Activated CD8-positive, alpha-beta memory T cell treated with anti-CD3 and anti-CD28 coated beads for 4 hours (primary cell): ENCODE data around the gene SLC2A4.

ENCODE experiments used
- DNase-seq, 2 donors: peaks; one replicate each; pipeline ENCODE4 v3.0.0-alpha.2; 2020; ENCODE audit warnings: low read depth in 2 of 2

The SLC2A4 gene

DNA sequence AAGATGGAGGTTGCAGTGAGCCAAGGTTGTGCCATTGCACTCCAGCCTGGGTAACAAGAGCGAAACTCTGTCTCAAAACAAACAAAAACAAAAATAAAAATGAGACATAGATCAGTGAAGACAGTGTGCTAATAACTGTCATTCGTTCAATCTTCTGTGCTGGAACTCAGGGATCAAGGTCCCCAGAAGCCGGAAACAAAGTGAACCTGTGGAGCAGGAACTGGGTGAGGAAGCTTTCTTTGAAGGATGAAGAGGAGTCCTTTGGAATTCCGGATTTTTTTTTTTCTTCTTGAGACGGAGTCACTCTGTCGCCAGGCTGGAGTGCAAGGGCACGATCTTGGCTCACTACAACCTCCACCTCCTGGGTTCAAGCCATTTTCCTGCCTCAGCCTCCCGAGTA is 2.1 kb upstream of the SLC2A4 start:
- DNase-seq, result no peak

DNA sequence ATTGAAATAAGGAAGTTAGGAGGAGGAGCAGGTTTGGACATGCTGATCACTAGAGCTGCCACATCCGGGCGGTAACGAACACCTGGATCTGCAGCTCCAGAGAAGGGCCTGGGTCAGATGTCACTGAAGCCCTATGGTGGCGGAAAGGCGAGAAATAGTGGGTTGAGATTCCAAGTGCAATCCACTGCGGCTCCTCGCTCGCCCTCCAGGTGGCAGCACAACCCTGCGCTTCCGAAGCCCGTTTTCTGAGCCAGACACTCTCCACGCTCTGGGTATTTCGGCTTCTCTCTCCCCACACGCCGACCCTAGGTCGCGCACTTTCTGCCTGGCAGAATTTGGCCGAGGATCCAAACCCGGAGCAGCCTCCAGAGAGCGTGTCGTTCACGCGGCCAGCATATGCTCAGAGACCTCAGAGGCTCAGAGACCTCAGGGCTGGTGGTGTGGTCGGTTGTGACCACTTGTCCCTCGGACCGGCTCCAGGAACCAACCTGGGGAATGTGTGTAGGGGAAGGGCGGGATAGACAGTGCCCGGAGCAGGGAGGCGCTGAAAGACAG is 922 bp upstream of the SLC2A4 start:
- peak; percentile 70 to 74 for DNase-seq

DNA sequence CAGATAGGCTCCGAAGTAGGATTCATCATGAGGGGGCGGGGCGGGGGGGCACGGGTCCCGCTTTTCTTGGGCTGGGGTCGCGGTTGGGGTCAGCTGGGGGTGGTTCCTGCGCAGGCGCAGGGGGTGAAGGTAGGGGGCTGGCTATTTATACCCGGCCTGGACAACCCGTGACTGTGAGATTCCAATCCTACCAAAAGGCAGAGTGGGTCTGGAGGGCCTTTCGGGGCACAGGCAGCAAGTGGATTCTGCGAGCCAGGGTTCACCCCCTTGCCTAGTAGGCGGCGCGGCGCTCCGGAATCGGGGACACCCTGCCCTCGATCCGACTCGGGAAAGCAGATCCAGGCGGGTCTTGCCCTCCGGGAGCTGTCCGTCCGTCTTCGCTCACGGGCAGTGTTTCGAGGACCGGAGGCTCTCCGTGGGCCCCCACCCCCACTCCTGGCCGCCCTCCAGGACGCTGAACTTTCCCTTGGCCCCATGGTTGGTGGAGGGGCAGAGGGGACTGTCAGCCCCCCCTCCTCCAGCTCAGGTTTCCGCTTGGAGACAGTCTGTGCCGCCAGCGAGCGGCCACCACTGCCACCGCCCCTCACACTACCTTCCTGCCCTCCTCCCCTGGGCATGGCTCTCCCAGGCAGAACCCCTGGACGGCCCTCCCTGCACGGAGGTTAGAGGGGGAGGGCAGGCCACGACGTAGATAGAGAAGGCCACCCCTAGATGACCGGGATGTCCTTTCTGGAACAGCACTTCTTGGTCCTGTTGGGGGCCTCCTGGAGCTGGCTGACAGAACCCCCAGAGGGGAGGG is 634 bp downstream of the SLC2A4 start:
- no peak for DNase-seq

DNA sequence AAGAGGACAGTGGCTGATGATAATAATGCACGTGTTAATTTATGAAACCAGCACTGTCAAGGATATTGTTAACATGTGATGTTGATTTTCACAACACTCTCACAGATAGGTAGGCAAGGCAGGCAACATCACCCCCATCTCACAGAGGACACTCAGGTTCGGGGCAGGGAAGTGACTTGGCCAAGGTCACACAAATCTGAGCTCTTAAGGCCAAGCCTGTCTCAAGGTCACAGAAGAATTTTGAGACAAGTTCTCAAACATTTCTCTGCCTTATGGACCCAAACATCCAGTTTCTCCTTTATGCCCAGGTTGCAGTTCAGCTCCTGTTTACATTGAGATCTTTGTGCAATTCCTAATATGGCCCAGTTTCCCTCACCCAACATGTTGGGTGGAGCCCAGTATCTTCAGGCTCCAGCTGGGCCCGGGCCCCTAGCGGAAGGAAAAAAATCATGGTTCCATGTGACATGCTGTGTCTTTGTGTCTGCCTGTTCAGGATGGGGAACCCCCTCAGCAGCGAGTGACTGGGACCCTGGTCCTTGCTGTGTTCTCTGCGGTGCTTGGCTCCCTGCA is 1.3 kb downstream of the SLC2A4 start:
- no peak for DNase-seq

DNA sequence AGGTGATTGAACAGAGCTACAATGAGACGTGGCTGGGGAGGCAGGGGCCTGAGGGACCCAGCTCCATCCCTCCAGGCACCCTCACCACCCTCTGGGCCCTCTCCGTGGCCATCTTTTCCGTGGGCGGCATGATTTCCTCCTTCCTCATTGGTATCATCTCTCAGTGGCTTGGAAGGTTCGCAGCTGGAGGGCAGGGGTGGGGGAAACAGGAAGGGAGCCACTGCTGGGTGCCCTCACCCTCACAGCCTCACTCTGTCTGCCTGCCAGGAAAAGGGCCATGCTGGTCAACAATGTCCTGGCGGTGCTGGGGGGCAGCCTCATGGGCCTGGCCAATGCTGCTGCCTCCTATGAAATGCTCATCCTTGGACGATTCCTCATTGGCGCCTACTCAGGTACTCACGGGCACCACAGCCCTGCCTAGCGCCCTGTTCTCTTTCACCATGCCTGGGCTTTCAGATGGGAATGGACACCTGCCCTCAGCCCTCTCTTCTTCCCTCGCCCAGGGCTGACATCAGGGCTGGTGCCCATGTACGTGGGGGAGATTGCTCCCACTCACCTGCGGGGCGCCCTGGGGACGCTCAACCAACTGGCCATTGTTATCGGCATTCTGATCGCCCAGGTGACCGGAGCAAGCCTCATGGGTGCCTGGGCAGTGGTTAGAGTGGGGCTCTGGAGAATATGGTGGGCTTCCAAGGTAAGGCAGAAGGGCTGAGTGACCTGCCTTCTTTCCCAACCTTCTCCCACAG is 2.1 kb downstream of the SLC2A4 start:
- no peak for DNase-seq

DNA sequence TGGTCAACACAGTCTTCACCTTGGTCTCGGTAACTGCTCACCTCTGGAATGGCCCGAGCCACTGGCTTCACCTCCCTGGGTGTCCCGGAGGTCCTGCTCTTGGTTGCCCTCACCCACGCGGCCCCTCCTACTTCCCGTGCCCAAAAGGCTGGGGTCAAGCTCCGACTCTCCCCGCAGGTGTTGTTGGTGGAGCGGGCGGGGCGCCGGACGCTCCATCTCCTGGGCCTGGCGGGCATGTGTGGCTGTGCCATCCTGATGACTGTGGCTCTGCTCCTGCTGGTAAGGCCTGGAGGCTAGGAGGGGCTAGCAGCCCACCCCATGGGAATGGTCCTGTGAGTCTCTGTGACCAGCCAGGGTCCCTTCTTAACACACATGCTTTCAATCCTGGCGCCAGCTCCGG is 3.4 kb downstream of the SLC2A4 start:
- no peak for DNase-seq

DNA sequence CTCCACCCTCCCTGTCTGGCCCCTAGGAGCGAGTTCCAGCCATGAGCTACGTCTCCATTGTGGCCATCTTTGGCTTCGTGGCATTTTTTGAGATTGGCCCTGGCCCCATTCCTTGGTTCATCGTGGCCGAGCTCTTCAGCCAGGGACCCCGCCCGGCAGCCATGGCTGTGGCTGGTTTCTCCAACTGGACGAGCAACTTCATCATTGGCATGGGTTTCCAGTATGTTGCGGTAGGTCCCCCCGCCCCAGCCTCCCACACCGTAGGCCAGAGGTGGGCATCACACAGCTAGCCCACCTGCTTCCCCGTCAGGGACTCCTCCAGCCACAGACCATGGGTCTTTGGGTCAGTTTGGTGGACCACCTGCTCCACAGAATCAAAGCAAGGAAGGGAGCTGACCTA is 4.2 kb downstream of the SLC2A4 start:
- DNase-seq, result no peak

DNA sequence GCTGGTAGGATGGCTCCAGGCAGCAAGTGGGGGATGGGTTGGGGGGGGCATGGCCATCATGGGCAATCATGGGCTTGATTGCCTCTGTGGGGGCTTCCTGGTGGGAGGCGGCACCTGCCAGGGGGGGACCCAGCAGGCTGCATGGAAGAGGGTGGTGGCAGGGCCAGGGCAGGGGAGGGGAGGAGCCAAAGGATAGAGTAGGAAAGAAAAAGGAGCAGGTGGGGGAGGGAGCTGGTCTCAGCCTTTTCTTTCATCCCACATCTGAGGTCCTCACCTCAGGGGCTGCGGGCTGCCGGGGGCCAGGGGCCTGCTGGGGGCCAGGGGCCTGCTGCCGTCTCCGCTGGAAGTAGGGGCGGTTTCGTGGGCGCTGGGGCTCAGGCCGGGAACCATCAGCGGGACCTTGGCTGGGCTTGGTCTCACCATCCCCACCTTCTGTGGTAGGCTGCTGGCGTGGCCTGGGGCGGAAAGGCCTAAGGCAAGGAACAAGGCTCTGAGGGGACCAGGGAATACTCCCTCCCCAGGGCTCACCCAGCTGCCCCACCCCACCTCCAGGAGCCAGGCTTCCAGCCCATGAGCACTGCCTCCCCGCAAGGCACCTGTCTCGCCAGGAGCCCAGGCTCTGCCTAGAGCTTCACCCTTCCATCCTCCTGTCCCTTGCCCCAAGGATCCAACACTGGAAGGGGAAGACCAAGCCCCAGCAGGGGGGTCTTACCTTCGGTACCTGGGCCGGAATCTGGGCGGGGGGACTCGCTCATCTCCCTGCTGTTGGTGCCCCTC is 7.9 kb downstream of the SLC2A4 start:
- DNase-seq, result no peak

DNA sequence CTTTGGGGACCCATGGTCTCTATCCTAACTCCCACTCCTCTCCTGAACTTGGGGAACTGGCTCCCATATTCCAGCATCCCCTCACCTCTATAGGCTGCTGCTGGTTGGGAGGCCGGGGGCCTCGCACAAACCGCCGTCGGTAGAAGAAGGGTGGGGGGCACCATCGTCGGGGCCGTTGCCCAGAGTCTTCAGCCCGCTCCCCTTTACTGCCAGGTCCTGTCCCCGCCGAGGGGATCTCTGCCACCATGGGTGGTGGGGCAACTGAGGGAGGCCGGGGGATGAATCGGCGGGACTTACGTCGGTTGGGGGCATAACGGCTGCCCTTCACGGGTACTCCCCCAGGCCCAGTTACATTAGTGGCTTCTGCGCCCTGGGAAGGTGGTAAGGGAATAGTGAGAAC is 8.6 kb downstream of the SLC2A4 start:
- DNase-seq, result no peak

DNA sequence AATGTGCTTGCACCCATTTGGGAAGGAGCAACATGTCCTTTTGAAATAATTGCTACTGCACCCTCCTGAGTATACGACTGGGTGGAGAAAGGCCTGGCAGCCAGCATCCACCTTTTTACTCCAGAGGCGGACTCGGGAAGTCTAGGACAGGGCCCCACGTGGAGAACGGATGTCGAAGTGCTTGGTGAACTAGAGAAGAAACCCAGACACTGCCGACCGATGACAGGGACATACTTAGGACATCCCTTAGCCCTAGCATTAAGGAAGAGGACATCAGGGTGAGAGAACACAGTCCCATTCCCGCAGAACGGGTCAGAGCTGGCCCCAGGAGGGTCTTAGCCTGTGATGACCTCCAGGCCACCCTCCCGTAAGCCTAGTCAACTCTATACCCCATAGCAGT is 9.2 kb downstream of the SLC2A4 start:
- no peak for DNase-seq

DNA sequence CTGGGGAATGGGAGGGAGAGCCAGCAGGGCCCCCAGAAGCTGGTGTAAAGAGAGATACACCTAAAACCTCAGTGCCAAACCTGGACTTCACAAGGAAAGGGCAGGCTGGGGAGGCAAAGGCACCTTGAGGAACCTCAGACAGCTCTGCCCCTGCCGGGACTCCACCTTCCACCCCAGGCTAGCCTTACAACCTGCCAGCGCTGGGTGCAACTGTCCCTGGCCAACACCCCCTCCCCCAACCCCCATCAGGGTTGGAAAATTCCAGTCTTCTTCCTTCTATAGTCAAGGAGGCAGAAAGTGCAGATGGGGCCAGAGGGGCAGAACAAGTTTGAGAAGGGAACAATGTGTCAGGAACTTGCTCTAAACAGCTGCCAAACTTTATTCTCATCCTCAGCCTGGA is 10.7 kb downstream of the SLC2A4 start:
- no peak for DNase-seq

DNA sequence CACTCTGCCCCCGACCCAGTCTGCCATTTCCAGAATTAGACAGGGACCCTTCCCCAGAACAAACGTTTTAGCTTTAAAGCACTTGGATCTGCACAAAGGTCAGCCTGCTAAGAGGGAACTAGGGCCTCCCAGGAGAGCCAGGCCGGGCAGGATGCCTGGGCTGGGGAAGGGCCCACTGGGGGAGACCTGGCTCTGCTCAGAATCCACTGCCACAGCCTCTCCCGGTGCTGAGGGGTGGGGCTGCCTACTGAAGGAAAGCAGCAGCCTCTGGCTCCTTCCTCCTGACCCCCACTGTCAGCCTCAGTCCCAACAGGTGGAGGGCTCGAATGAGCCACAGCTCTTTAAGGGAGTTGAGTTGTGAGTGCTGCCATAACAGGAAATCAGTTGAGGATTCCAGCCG is 11.2 kb downstream of the SLC2A4 start:
- DNase-seq, result no peak

DNA sequence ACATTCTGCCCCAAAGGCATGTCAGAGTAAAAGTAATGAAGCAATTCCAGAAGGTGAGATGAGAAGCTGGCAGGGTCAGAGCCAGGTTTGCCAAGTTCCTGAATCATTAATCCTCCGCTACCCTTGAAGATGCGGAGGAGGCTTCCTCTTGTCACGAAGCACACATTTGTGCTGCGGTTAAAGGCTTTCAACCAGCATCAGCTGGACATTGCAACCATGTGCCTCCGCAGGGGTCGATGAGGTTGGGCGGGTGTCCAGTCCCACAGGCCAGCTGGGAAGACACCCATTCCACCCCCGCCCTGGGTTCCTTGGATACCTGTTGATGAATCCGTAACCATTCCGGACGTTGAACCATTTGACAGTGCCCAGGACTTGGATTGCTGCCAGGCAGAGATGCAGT is 11.6 kb downstream of the SLC2A4 start:
- no peak for DNase-seq

DNA sequence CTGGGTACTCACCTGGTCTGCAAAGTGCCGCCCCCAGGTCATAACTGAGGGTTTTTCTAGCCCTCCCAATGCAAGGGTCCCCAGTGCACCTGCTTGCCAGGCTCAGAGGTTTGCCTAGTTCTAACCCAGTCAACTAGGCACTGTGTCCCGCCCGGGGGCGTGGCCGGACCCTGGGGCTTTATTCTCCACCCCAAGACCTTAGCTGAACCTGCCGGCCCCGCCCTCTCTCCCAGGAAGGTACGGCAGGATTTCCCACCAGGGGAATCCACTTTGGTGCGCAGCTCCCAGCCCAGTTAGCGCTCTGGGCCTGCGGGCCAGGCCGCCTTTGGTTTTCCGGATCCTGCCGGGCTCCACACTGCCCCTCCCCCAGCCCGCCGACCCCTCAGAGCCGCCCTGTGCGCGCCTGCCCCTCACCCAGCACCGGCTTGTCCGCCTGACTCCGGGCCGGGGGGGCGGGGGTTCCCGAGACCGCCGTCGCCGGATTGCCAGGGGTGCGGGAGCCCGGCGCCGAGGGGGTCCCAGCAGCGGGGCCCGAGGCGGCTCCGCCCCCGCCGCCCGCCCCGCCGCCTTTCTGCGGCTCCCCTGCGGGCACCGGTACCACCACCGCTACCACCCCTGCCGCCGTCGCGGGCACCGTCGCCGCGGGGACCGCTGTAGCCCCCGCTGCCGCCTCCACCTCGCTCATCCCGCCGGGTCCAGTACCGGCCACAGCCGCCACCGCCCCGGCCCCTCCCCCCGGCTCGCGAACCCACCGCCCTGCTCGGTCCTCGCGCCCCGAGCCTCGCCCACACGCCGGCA is 12.5 kb downstream of the SLC2A4 start:
- no peak for DNase-seq

DNA sequence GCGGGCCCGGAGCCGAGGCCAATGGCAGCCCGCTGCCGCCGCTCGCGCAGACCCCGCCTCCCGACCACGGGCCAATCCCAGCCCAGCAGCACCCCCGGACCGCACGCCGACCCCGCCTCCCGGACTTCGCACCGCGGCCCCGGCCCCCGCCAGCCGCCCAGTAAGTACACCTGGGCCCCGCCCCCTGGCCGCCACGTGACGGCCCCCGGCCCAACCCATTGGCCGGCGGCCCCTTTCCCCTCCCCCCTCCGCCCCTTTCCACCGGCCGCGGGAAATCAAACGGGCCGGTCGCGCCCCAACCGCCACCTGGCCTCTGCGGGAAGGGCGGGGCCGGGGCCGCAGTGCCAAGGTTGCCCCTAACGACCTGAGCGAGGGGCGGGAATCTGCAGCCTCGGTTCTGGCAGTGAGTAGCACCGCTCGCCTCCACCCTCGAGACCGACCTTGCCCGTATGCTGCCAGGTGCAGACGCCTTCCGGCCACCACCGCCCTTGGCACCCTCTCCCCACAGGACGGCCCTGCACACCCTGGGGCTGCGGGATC is 13.2 kb downstream of the SLC2A4 start, which contains the start of gene YBX2:
Gene YBX2 (minus strand): TSS at position 26 of the 540 bp plus-strand sequence. CDS start 139 bp downstream, outside the sequence.
- peak in 1 of 2 donors; percentile 61 for DNase-seq

DNA sequence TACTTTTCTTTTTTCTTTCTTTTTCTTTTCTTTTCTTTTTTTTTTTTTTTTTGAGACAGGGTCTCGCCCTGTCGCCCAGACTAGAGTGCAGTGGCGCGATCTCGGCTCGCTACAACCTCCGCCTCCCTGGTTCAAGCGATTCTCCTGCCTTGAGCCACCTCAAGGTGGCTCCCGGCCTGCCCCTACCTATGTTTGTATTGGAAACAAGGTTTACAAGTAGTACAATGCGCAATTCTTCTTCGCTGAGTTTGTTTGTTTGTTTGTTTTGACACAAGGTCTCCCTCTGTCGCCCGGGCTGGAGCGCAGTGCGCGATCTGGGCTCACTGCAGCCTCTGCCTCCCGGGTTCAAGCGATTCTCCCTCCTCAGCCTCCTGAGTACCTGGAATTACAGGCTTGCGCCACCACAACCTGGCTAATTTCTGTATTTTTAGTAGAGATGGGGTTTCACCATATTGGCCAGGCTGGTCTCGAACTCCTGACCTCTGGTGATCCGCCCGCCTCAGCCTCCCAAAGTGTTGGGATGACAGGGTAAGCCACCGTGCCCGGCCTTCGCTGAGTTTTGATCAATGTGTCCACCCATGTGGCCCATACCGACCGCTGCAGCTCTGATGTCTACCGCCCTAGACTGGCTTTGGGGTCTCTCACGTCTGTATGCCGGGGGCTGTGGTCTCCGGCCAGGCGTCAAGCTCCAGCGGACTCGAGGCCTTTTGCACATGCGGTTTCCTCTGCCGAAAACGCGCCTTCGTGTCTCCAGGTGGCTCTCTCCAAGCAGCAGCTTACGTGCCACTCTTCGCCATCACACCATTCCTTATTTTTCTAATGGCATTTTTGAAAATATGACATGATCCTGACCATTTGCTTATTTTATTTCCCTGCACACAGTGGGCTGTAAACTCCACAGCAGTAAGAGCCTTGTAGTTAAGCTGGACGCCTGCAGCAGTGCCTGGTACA is 14.0 kb downstream of the SLC2A4 start:
- DNase-seq, result no peak

DNA sequence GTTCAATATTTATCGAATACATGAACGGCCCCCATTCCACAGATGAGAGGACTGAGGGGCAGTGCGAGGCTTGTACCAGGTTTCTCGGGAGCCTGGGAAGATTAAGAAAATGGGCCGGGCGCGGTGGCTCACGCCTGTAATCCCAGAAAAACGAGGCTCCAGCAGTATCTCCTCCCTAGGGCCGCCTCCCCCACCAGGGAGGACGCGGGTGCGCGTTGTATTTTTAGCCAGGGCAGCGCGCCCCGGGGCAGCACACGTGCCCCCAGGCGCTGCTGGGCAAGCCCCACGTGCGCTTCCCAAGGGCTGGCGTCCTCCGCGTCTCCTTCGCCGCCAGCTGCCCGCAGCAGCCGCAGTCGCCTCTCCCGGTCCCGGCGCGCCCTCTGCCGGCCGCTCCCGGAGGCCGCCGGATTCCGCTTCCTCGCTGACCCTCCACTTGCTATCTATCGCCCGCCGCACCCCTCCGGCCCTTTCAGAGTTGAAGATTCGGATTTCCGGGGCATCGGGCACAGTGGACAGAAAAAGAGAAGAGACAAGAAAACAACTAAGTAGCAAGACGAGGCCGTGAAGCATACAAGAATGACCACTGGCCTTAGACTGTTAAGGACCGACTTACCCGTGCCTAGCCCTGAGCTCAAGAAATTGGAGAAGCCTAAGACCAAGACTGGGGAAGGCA is 14.8 kb downstream of the SLC2A4 start:
- DNase-seq, result no peak

DNA sequence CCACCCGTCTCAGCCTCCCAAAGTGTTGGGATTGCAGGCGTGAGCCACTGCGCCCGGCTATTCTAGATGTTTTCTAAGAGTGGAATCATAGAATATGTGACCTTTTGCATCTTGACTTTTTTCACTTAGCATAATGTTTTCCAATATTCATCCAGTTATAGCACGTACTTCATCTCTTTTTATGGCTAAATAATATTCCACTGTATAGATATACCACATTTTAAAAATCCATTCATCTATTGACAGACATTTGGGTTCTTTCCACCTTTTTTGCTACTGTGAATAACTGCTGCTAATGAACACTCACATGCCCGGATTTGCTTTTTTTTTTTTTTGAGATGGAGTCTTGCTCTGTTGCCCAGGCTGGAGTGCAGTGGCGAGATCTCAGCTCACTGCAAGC is 22.7 kb downstream of the SLC2A4 start:
- DNase-seq, result no peak
